Measurements from ENCODE around the gene PLA2G4F. TPM values are rescaled to one million over a fixed set of nuclear protein-coding genes. Genes with fewer than 3 reads are reported as not detected.

PLA2G4F gene
- not detected for polyA plus RNA-seq (2012; ENCODE audit: insufficient read depth, insufficient read length, low read depth)

GRCh38 chr15:42156243-42156922 is at the start of gene PLA2G4F:
PLA2G4F (minus strand) TSS chr15:42156636; CDS start chr15:42156549, 87 bp downstream.
- Histone ChIP-seq H3K36me3 (peaks cover 22% of the 10 kb centered on the region), H3K27me3 (no peaks in the 10 kb centered on the region), H3K4me1 (peaks cover 24% of the 10 kb centered on the region), H3K9me3 (no peaks in the 10 kb centered on the region), H3K4me3 (ENCODE audit: low read depth, low read length) (no peak within 1 kb of the TSS)
- no peak for DNase-seq
- no peak for TF ChIP-seq CTCF (IDR thresholded peaks at IDR 0.05; ENCODE audit: low read depth, low read length)

- H3K9me3 ChIP-seq: no peaks in the 10 kb centered on the region
- H3K4me1 ChIP-seq: no peaks in the 10 kb centered on the region; the same call in 1 of the 2 replicates
- no peaks in the 10 kb centered on the region for H3K27me3 ChIP-seq
- H3K4me3 ChIP-seq (ENCODE audit: low read depth, low read length): no peak overlapping the region
- no peak for TF ChIP-seq CTCF (IDR thresholded peaks at IDR 0.05; ENCODE audit: low read depth, low read length)
- no peak for DNase-seq
- H3K36me3 ChIP-seq: no peaks in the 10 kb centered on the region
These were observed 47.5 kb upstream of the PLA2G4F start for GRCh38 chr15:42203891-42204290.

DNA sequence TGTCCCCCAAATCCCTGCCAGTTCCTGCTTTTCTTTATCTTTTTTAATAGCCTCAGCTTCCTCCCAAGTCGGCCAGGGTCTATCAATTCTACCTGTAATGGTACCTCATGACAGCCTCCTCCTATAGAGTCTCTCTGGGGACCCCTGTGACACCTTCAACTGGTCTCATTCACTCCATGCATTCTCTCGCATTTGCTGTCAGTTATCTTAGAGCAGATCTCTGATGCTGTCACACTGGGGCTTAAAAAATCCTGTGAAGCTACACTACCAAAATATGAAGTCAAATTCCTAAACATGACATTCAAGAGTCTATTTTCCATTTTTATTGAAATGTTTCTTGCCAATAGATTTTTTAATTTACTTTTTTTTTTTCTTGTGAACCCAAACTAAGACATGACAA is 46.2 kb upstream of the PLA2G4F start:
- Histone ChIP-seq H3K9me3 (no peaks in the 10 kb centered on the region), H3K36me3 (peaks cover 7% of the 10 kb centered on the region), H3K27me3 (no peaks in the 10 kb centered on the region), H3K4me1 (no peaks in the 10 kb centered on the region; the same call in 1 of the 2 replicates), H3K4me3 (ENCODE audit: low read depth, low read length) (no peak overlapping the region)
- TF ChIP-seq CTCF (IDR thresholded peaks at IDR 0.05; ENCODE audit: low read depth, low read length): no peak
- no peak for DNase-seq

DNA sequence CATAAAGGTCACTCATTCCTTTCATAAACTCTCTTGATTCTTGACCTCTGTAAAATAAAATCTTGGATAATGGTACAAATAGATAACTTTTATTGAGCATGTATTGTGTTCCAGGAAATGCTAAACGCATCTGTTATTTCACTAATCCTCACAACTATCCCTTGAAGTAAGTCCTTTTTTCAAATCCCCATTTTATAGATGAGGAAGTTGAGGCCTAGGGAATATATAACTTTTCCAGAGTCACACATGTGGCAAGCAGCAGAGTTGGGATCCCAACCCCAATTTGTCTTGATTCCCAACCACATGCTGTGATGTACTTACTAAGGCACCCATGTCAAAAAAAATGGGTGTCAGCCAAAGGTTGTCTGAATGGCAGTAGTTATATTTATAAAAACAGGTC is 45.4 kb upstream of the PLA2G4F start:
- H3K4me1 ChIP-seq: no peaks in the 10 kb centered on the region
- no peak for TF ChIP-seq CTCF (IDR thresholded peaks at IDR 0.05; ENCODE audit: low read depth, low read length)
- no peaks in the 10 kb centered on the region for H3K27me3 ChIP-seq
- no peak for DNase-seq
- peaks cover 9% of the 10 kb centered on the region for H3K36me3 ChIP-seq
- no peaks in the 10 kb centered on the region for H3K9me3 ChIP-seq
- no peak overlapping the region for H3K4me3 ChIP-seq (ENCODE audit: low read depth, low read length)

DNA sequence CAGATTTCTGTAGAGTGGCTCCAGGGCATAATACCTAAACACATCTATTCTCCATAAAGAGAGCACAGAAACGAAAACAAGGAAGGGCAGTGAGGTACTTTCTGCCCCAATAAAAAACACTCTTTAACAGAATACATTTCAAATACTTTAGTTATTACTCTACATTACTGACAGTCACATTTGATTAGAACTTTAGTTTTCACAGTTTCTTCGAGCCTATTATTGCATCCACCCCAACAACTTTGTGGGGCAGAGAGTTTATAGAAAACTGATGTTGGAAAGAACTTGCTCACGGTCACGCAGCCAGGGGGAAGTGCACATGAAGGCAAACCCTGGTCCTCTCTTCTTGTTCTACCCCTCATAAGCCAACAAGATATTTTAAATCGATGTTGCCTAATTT is 42.7 kb upstream of the PLA2G4F start:
- Histone ChIP-seq H3K27me3 (no peaks in the 10 kb centered on the region), H3K4me1 (no peaks in the 10 kb centered on the region), H3K36me3 (peaks cover 13% of the 10 kb centered on the region), H3K4me3 (ENCODE audit: low read depth, low read length) (no peak overlapping the region), H3K9me3 (no peaks in the 10 kb centered on the region)
- DNase-seq: no peak
- TF ChIP-seq CTCF (IDR thresholded peaks at IDR 0.05; ENCODE audit: low read depth, low read length): no peak

GRCh38 chr15:42198516-42198915 is 42.1 kb upstream of the PLA2G4F start:
- Histone ChIP-seq H3K9me3 (no peaks in the 10 kb centered on the region), H3K27me3 (no peaks in the 10 kb centered on the region), H3K4me3 (ENCODE audit: low read depth, low read length) (no peak overlapping the region), H3K4me1 (no peaks in the 10 kb centered on the region), H3K36me3 (peaks cover 13% of the 10 kb centered on the region)
- no peak for TF ChIP-seq CTCF (IDR thresholded peaks at IDR 0.05; ENCODE audit: low read depth, low read length)
- DNase-seq: no peak

All from BE2C (cell line).